Calu3 (cell line): ENCODE measurements around the gene GABRB1. TPM values are rescaled to one million over a fixed set of nuclear protein-coding genes. Genes with fewer than 3 reads are reported as not detected.
"Not testable (repeated sequence)": the region's sequence is repeated elsewhere in the genome, so short reads cannot be mapped to it uniquely, and the experiment has no call there.

Experiments
- BruUV-seq: library from RNA; stranded (reverse); fragments of 400-500 nt; replicated peaks from 2 replicates; lab custom pipeline; 2021; lab: Mats Ljungman, UMichigan
- CTCF ChIA-PET: fragments of 300-600 bp; sonication (Branson Sonifier 250); formaldehyde crosslinking; loops from one replicate; lab custom pipeline; 2022; ENCODE audit warnings: antibody characterized with exemption; lab: Charles Lee
- DNase-seq: peaks from one replicate; pipeline ENCODE4 v3.0.0; 2022
- H3K27ac Mint-ChIP-seq: one replicate; pipeline ENCODE4 v1.8.0; 2022; ENCODE audit warnings: mixed read lengths; ENCODE audit not compliant: unreplicated experiment
- H3K27me3 Mint-ChIP-seq: one replicate; pipeline ENCODE4 v1.8.0; 2022; ENCODE audit warnings: mixed read lengths; ENCODE audit not compliant: unreplicated experiment
- H3K36me3 Mint-ChIP-seq: one replicate; pipeline ENCODE4 v1.8.0; 2022; ENCODE audit warnings: mild to moderate bottlenecking, moderate library complexity, mixed read lengths; ENCODE audit not compliant: insufficient read depth, unreplicated experiment
- H3K4me1 Mint-ChIP-seq: one replicate; pipeline ENCODE4 v1.8.0; 2022; ENCODE audit warnings: mild to moderate bottlenecking, low read depth, mixed read lengths; ENCODE audit not compliant: unreplicated experiment
- H3K4me3 Mint-ChIP-seq: one replicate; pipeline ENCODE4 v1.8.0; 2022; ENCODE audit warnings: mild to moderate bottlenecking, low read depth, moderate library complexity, mixed read lengths; ENCODE audit not compliant: unreplicated experiment
- H3K9me3 Mint-ChIP-seq: one replicate; pipeline ENCODE4 v1.8.0; 2022; ENCODE audit warnings: low read depth, mixed read lengths; ENCODE audit not compliant: unreplicated experiment
- intact Hi-C: fragments of 100-400 bp; cut with micrococcal nuclease; formaldehyde crosslinking; loops from one replicate; pipeline ENCODE4 v1.10.0; 2022; ENCODE audit not compliant: unreplicated experiment
- total RNA-seq: library from RNA; stranded (reverse); gene quantifications from 2 replicates; pipeline ENCODE4 v1.2.3, GENCODE V29; 2022
- TF ChIP-seq, protein P1 (sequence below): fragments of 200-600 bp; IDR thresholded peaks from one replicate; pipeline ENCODE4 v1.8.0; 2022; ENCODE audit warnings: antibody characterized with exemption; ENCODE audit not compliant: unreplicated experiment

GABRB1 gene
- total RNA-seq, 1 experiment from 2014 or later = not detected

DNA sequence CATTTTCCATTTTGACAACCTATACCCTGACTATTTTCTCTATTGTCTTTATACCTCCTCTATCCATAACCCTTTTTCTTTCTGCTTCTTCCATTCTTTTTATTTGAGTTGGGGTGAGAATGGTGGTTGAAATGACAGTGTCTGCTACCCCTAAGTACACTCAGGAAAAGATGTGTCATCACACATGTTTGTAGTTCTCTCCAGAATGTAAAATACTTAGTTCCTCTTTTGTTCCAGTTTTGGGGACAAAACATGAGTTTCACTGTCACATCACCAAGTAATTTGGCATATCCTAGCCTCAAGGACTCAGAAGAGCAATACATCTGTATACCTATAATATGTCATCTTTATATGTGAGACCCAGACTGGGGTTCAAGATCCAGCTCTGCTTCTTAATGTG is 341.8 kb downstream of the GABRB1 start:
- DNase-seq = no peak
- BruUV-seq = no TSS peak
- intact Hi-C loops = no loop called here
- H3K4me3 Mint-ChIP-seq = no peak overlapping the region
- H3K9me3 Mint-ChIP-seq = no peaks in the 10 kb centered on the region
- TF ChIP-seq, protein P1, sequence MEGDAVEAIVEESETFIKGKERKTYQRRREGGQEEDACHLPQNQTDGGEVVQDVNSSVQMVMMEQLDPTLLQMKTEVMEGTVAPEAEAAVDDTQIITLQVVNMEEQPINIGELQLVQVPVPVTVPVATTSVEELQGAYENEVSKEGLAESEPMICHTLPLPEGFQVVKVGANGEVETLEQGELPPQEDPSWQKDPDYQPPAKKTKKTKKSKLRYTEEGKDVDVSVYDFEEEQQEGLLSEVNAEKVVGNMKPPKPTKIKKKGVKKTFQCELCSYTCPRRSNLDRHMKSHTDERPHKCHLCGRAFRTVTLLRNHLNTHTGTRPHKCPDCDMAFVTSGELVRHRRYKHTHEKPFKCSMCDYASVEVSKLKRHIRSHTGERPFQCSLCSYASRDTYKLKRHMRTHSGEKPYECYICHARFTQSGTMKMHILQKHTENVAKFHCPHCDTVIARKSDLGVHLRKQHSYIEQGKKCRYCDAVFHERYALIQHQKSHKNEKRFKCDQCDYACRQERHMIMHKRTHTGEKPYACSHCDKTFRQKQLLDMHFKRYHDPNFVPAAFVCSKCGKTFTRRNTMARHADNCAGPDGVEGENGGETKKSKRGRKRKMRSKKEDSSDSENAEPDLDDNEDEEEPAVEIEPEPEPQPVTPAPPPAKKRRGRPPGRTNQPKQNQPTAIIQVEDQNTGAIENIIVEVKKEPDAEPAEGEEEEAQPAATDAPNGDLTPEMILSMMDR = no peak
- CTCF ChIA-PET = no interaction called here
- H3K27me3 Mint-ChIP-seq = peaks cover 17% of the 10 kb centered on the region
- no peaks in the 10 kb centered on the region for H3K4me1 Mint-ChIP-seq
- no peaks in the 10 kb centered on the region for H3K36me3 Mint-ChIP-seq
- H3K27ac Mint-ChIP-seq = no peak overlapping the region

DNA sequence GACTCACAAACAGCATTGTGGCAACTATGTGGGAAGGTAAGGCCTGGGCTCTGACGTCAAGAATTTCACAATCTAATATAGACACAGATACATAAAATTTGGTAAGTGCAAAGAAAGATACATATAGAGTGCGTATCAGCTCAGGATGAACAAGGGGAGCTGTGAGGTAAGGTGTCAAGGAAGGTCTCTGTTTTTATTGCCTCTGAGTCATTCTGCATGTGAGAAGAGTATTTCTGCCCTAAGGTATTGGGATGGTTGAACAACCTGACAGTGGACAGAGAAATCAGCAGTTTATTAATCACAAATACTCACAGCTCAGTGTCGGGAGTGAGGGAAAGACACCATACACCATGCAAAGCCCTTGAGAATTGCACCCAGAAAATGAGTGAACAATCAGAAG is 342.3 kb downstream of the GABRB1 start:
- TF ChIP-seq, protein P1 = no peak
- no peaks in the 10 kb centered on the region for H3K4me1 Mint-ChIP-seq
- no peaks in the 10 kb centered on the region for H3K9me3 Mint-ChIP-seq
- BruUV-seq = no TSS peak
- H3K27ac Mint-ChIP-seq = no peak overlapping the region
- DNase-seq = no peak
- CTCF ChIA-PET = no interaction called here
- intact Hi-C loops = no loop called here
- no peaks in the 10 kb centered on the region for H3K36me3 Mint-ChIP-seq
- H3K27me3 Mint-ChIP-seq = peaks cover 17% of the 10 kb centered on the region
- no peak overlapping the region for H3K4me3 Mint-ChIP-seq

DNA sequence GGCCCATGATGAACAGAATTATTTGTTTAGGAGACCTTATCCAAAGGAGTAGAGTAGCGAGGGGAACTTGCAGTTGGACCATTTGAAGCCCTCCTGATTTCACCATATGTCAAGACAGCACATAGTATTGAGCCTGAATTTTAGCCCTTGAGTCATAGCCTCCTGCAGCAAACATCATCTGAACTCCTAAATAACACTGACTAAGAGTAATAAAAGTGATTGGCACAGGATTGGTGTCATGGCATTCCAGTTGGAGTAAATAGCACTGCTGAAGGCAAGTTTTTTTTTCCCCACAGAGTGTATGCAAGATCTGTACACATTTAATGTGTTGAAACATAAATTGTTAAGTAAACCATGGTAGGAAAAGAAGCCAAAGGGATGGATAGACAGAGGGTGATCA is 343.1 kb downstream of the GABRB1 start:
- CTCF ChIA-PET = no interaction called here

DNA sequence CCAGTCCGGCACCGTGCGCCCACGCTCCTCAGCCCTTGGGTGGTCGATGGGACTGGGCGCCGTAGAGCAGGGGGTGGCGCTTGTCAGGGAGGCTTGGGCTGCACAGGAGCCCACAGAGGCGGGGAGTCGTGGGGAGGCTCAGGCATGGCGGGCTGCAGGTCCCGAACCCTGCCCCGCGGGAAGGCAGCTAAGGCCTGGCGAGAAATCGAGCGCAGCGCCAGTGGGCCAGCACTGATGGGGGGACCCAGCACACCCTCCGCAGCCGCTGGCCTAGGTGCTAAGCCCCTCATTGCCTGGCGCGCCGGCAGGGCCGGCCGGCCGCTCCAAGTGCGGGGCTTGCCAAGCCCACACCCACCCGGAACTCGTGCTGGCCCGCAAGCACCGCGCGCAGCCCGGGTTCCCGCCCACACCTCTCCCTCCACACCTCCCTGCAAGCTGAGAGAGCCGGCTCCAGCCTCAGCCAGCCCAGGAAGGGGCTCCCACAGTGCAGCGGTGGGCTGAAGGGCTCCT is 346.7 kb downstream of the GABRB1 start:
- H3K9me3 Mint-ChIP-seq, H3K27ac Mint-ChIP-seq, H3K27me3 Mint-ChIP-seq, intact Hi-C loops, H3K4me3 Mint-ChIP-seq, CTCF ChIA-PET, DNase-seq, BruUV-seq, H3K4me1 Mint-ChIP-seq, H3K36me3 Mint-ChIP-seq: not testable (repeated sequence)

More for the DNA sequence above, 343.1 kb downstream of the GABRB1 start:
- TF ChIP-seq, protein P1 = no peak
- no peak overlapping the region for H3K4me3 Mint-ChIP-seq
- intact Hi-C loops = no loop called here
- BruUV-seq = no TSS peak
- no peak overlapping the region for H3K27ac Mint-ChIP-seq
- H3K9me3 Mint-ChIP-seq = no peaks in the 10 kb centered on the region
- no peaks in the 10 kb centered on the region for H3K4me1 Mint-ChIP-seq
- no peak for DNase-seq
- H3K27me3 Mint-ChIP-seq = peaks cover 17% of the 10 kb centered on the region
- no peaks in the 10 kb centered on the region for H3K36me3 Mint-ChIP-seq

DNA sequence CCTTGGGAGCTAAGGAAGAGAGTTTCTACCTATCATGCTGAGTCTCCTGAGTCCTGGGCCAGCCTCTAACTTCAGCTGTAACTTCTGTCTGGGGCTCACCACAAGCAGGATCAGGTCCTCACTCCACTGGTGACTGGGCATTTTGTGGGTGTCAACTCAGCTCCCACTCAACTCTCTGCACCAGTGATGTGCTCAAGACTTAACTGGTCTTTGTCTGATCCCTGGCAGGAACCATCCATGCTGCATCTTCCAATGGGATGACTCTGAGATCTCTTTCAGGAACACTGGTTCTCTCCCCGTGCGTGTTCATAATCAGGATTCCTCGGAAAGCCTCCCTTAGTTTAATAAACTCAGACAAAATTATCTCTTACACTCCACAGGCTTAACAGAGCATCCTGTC is 349.8 kb downstream of the GABRB1 start:
- Mint-ChIP-seq H3K9me3 (no peaks in the 10 kb centered on the region), H3K4me1 (no peaks in the 10 kb centered on the region), H3K36me3 (no peaks in the 10 kb centered on the region), H3K27me3 (no peaks in the 10 kb centered on the region), H3K27ac (no peak overlapping the region), H3K4me3 (no peak overlapping the region)
- no peak for DNase-seq
- CTCF ChIA-PET = no interaction called here
- no TSS peak for BruUV-seq
- TF ChIP-seq, protein P1 = no peak
- intact Hi-C loops = loop anchor here (5.0 to 10.0 kb wide), 3 partner anchors 184 to 449 kb away; no protein-coding TSS in a partner anchor
